Activated naive CD8-positive, alpha-beta T cell treated with anti-CD3 and anti-CD28 coated beads for 36 hours (primary cell): ENCODE results near the gene IDH3G. TPM values are rescaled to one million over a fixed set of nuclear protein-coding genes. Genes with fewer than 3 reads are reported as not detected.
A peak's percentile ranks its signal among the peaks of the same experiment; 100 is the strongest.
"Not testable (repeated sequence)": the region's sequence is repeated elsewhere in the genome, so short reads cannot be mapped to it uniquely, and the experiment has no call there.

Experiments used
- DNase-seq: peaks from one replicate; pipeline ENCODE4 v3.0.0; 2021
- H3K27ac Mint-ChIP-seq: one replicate; pipeline ENCODE4 v1.8.0; 2022; ENCODE audit warnings: mild to moderate bottlenecking, moderate library complexity, mixed read lengths
- H3K27me3 Mint-ChIP-seq: one replicate; pipeline ENCODE4 v1.8.0; 2022; ENCODE audit warnings: mild to moderate bottlenecking, mixed read lengths
- H3K36me3 Mint-ChIP-seq: one replicate; pipeline ENCODE4 v1.8.0; 2021; ENCODE audit warnings: mild to moderate bottlenecking, mixed read lengths
- H3K4me1 Mint-ChIP-seq: one replicate; pipeline ENCODE4 v1.8.0; 2021; ENCODE audit warnings: mixed read lengths
- H3K4me3 Mint-ChIP-seq: one replicate; pipeline ENCODE4 v1.8.0; 2022; ENCODE audit warnings: mild to moderate bottlenecking, moderate library complexity, mixed read lengths
- H3K9me3 Mint-ChIP-seq: one replicate; pipeline ENCODE4 v1.8.0; 2022; ENCODE audit warnings: mixed read lengths
- total RNA-seq, 2 experiments: library from RNA; stranded (reverse); gene quantifications; one replicate each; pipeline ENCODE4 v1.2.3, GENCODE V29; 2021

Gene IDH3G
- total RNA-seq, 2 experiments from 2014 or later, result 55.9 to 58.1 TPM

- H3K36me3 Mint-ChIP-seq, result no peaks in the 10 kb centered on the region
- no peak overlapping the region for H3K4me3 Mint-ChIP-seq
- no peaks in the 10 kb centered on the region for H3K9me3 Mint-ChIP-seq
- no peak overlapping the region for H3K27ac Mint-ChIP-seq
- DNase-seq, result no peak
- no peaks in the 10 kb centered on the region for H3K27me3 Mint-ChIP-seq
- peaks cover 18% of the 10 kb centered on the region for H3K4me1 Mint-ChIP-seq
Observed at GRCh38 chrX:153820601-153821000, 26.4 kb upstream of the IDH3G start.

DNA sequence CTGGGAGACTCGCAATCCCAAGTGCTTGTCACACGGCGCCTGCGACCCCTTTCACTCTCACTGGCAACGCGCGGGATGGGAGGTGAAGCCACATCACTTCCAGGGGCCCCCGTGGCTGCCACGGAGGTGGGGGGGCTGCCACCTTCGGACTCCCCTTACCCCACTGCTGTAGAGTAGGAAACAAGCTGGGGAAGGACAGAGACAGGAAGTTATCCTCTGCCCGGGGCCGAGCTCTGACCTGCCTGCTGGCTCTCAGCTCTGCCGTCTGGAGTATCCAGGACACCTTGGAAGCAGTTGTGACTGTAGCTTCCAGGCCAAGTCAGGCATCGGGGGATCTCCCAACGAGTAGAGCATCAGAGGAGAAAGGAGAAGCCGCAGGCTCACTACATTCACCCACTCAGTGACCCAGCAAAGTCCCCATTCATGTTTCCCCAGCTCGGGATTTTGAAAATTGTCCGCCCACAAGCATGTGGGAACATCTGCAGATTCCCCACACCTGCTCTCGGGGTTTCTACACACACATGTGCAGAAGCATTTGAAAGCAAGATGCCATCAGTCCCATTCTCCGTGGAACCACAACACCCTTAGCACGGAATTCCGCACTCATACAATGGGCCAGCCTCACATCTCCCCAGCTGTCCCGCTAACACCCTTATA is 25.3 kb upstream of the IDH3G start:
- no peak overlapping the region for H3K27ac Mint-ChIP-seq
- no peak for DNase-seq
- H3K4me1 Mint-ChIP-seq, result peaks cover 22% of the 10 kb centered on the region
- no peaks in the 10 kb centered on the region for H3K9me3 Mint-ChIP-seq
- peaks cover 3% of the 10 kb centered on the region for H3K27me3 Mint-ChIP-seq
- peak overlapping the region; percentile 37 for H3K4me3 Mint-ChIP-seq
- no peaks in the 10 kb centered on the region for H3K36me3 Mint-ChIP-seq

- H3K4me3 Mint-ChIP-seq, result peak overlapping the region; percentile 37
- peak; percentile 62 for DNase-seq
- peaks cover 22% of the 10 kb centered on the region for H3K4me1 Mint-ChIP-seq
- peaks cover 3% of the 10 kb centered on the region for H3K27me3 Mint-ChIP-seq
- no peaks in the 10 kb centered on the region for H3K36me3 Mint-ChIP-seq
- no peak overlapping the region for H3K27ac Mint-ChIP-seq
- no peaks in the 10 kb centered on the region for H3K9me3 Mint-ChIP-seq
Observed at GRCh38 chrX:153818571-153819383, 24.6 kb upstream of the IDH3G start.

GRCh38 chrX:153818064-153818463 is 23.9 kb upstream of the IDH3G start:
- not testable (repeated sequence) for H3K27ac Mint-ChIP-seq, H3K36me3 Mint-ChIP-seq, H3K9me3 Mint-ChIP-seq, H3K27me3 Mint-ChIP-seq, H3K4me3 Mint-ChIP-seq, DNase-seq
- H3K4me1 Mint-ChIP-seq, result peaks cover 22% of the 10 kb centered on the region

DNA sequence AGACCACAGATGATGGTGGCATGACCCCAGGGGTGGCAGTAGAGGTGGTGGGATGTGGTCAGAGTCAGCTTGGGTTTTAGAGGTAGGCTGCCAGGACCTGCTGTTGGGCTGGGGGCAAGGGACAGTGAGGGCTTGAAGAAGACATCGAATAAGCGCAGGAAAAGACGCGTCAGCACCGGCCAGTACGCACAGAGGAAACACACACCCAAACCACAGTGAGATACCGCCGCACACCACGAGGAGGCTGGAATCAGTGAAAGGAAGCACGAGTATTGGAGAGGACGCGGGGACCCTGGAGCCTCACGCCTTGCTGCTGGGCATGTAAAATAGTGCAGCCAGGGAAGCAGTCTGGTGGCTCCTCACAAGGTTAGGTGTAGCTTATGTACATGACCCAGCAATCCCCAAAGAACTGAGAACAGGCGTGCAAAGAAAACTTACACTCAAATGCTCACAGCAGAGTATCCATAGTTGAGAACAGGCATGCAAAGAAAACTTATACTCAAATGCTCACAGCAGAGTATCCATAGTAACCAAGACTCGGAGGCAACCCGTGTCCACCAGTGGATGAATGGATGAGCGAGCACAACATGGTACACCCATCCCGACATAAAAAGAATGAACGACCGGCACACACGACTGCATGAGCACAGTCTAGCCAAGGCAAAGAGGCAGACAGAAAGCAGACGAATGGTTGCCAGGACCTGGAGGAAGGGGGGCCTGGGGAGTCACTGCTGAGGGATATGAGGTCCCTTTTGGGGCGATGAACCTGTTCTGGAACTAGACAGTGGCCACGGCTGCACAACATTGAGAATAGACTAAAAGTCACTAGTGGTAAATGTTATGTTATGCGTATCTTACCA is 22.9 kb upstream of the IDH3G start:
- Mint-ChIP-seq H3K4me3 (no peak overlapping the region), H3K27me3 (peaks cover 3% of the 10 kb centered on the region), H3K36me3 (no peaks in the 10 kb centered on the region), H3K27ac (no peak overlapping the region), H3K9me3 (no peaks in the 10 kb centered on the region), H3K4me1 (peaks cover 17% of the 10 kb centered on the region)
- peak; percentile 38 for DNase-seq

GRCh38 chrX:153814591-153815315 is 20.6 kb upstream of the IDH3G start:
- no peak for DNase-seq
- peaks cover 3% of the 10 kb centered on the region for H3K27me3 Mint-ChIP-seq
- no peaks in the 10 kb centered on the region for H3K36me3 Mint-ChIP-seq
- peaks cover 14% of the 10 kb centered on the region for H3K4me1 Mint-ChIP-seq
- H3K9me3 Mint-ChIP-seq, result no peaks in the 10 kb centered on the region
- H3K27ac Mint-ChIP-seq, result no peak overlapping the region
- no peak overlapping the region for H3K4me3 Mint-ChIP-seq

DNA sequence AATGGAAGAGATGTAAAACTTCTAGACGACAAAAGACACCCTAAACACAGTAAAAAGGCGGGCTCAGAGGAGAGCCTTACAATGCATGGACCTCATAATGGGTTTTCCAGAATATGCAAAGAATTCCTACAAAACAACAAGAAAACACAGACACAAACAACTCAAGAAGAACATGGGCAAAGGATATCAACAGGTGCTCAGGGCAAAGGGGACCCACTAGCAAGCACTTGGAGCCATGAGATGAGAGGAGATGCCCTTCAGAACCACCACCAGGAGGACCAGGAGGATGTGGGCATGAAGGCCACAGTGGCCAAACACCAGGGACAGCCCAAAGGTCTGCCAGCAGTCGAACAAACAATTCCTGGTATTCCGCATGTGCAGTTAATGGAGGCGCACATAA is 19.0 kb upstream of the IDH3G start:
- Mint-ChIP-seq H3K4me3 (no peak overlapping the region), H3K27ac (no peak overlapping the region), H3K27me3 (peaks cover 3% of the 10 kb centered on the region), H3K36me3 (no peaks in the 10 kb centered on the region), H3K9me3 (no peaks in the 10 kb centered on the region), H3K4me1 (peaks cover 14% of the 10 kb centered on the region)
- DNase-seq, result no peak

DNA sequence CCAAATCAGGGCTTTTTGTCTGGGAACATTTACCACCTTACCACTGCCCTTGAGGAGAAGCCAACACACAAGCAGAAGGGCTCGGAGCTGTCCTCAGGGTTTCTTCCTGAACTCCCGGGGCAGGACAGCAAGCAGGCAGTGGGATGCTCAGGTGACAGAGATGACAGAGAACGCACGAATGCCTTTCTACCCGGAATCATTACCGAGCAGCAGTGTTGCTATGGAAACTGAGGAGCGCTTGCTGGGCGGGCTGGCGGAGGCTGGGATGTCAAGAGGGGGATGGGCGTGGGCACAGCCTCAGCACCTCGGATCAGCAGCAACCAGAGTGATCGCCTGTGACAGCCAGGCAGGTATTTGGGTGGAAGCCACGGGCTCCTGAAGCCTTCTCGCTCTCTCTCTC is 18.0 kb upstream of the IDH3G start:
- no peaks in the 10 kb centered on the region for H3K9me3 Mint-ChIP-seq
- peaks cover 3% of the 10 kb centered on the region for H3K27me3 Mint-ChIP-seq
- no peak for DNase-seq
- no peak overlapping the region for H3K4me3 Mint-ChIP-seq
- peaks cover 11% of the 10 kb centered on the region for H3K4me1 Mint-ChIP-seq
- no peaks in the 10 kb centered on the region for H3K36me3 Mint-ChIP-seq
- H3K27ac Mint-ChIP-seq, result no peak overlapping the region

GRCh38 chrX:153807976-153808375 is 13.8 kb upstream of the IDH3G start:
- no peaks in the 10 kb centered on the region for H3K9me3 Mint-ChIP-seq
- H3K4me1 Mint-ChIP-seq, result no peaks in the 10 kb centered on the region
- DNase-seq, result no peak
- no peak overlapping the region for H3K27ac Mint-ChIP-seq
- no peaks in the 10 kb centered on the region for H3K27me3 Mint-ChIP-seq
- H3K36me3 Mint-ChIP-seq, result no peaks in the 10 kb centered on the region
- H3K4me3 Mint-ChIP-seq, result no peak overlapping the region

GRCh38 chrX:153806999-153807575 is 12.9 kb upstream of the IDH3G start:
- Mint-ChIP-seq H3K36me3 (no peaks in the 10 kb centered on the region), H3K27ac (no peak overlapping the region), H3K4me3 (no peak overlapping the region), H3K4me1 (no peaks in the 10 kb centered on the region), H3K27me3 (no peaks in the 10 kb centered on the region), H3K9me3 (no peaks in the 10 kb centered on the region)
- no peak for DNase-seq

GRCh38 chrX:153805436-153805835 is 11.3 kb upstream of the IDH3G start:
- Mint-ChIP-seq H3K27ac (no peak overlapping the region), H3K4me1 (no peaks in the 10 kb centered on the region), H3K27me3 (no peaks in the 10 kb centered on the region), H3K9me3 (no peaks in the 10 kb centered on the region), H3K36me3 (no peaks in the 10 kb centered on the region), H3K4me3 (no peak overlapping the region)
- no peak for DNase-seq

DNA sequence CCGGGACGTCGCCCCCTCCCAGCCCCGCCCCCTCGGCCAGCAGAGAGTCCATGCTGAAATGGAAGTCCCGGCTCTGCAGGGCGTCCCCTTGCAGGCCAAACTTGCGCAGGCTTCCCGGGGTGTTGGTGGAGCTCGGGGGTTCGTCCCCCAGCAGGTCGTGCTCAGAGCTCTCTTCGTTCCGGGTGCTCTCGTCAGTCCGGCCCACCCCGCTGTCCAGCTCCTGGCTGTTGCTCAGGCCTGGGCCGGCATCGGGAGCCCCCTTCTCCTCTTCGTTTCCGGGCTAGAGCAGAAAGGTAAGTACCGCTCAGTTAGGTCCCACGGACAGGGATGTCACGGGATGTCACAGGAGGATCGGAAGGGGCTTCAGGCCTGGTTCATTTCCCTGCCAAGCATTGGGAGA is 10.4 kb upstream of the IDH3G start:
- Mint-ChIP-seq H3K27me3 (no peaks in the 10 kb centered on the region), H3K27ac (no peak overlapping the region), H3K9me3 (no peaks in the 10 kb centered on the region), H3K36me3 (no peaks in the 10 kb centered on the region), H3K4me1 (no peaks in the 10 kb centered on the region), H3K4me3 (no peak overlapping the region)
- DNase-seq, result no peak

GRCh38 chrX:153804100-153804595 is 10.0 kb upstream of the IDH3G start:
- H3K27me3 Mint-ChIP-seq, result no peaks in the 10 kb centered on the region
- no peaks in the 10 kb centered on the region for H3K9me3 Mint-ChIP-seq
- DNase-seq, result no peak
- H3K4me3 Mint-ChIP-seq, result no peak overlapping the region
- no peaks in the 10 kb centered on the region for H3K4me1 Mint-ChIP-seq
- no peaks in the 10 kb centered on the region for H3K36me3 Mint-ChIP-seq
- no peak overlapping the region for H3K27ac Mint-ChIP-seq
